ENCODE measurements around the gene PER1. TPM values are rescaled to one million over a fixed set of nuclear protein-coding genes. Genes with fewer than 3 reads are reported as not detected.

PER1 gene
- total RNA-seq, 1 donor from 2014 or later, result 64.6 TPM

- H3K27me3 Mint-ChIP-seq (ENCODE audit: unreplicated experiment), result peaks cover 13% of the 10 kb centered on the region
- no peaks in the 10 kb centered on the region for H3K36me3 Mint-ChIP-seq (ENCODE audit: unreplicated experiment)
- no peak overlapping the region for H3K27ac Mint-ChIP-seq (ENCODE audit: unreplicated experiment)
- no peak overlapping the region for H3K4me3 Mint-ChIP-seq (ENCODE audit: unreplicated experiment)
- H3K4me1 Mint-ChIP-seq (ENCODE audit: low read depth, unreplicated experiment), result peaks cover 19% of the 10 kb centered on the region
- H3K9me3 Mint-ChIP-seq (ENCODE audit: unreplicated experiment), result peaks cover 21% of the 10 kb centered on the region
- TF ChIP-seq CTCF (IDR thresholded peaks at IDR 0.05; ENCODE audit: partially characterized antibody, unreplicated experiment), result no peak
- DNase-seq, result no peak
Observed at GRCh38 chr17:8150194-8151119, 1.7 kb downstream of the PER1 start.

- DNase-seq, result no peak
- peaks cover 11% of the 10 kb centered on the region for H3K27me3 Mint-ChIP-seq (ENCODE audit: unreplicated experiment)
- H3K27ac Mint-ChIP-seq (ENCODE audit: unreplicated experiment), result no peak overlapping the region
- H3K9me3 Mint-ChIP-seq (ENCODE audit: unreplicated experiment), result peaks cover 21% of the 10 kb centered on the region
- H3K4me3 Mint-ChIP-seq (ENCODE audit: unreplicated experiment), result no peak overlapping the region
- no peak for TF ChIP-seq CTCF (IDR thresholded peaks at IDR 0.05; ENCODE audit: partially characterized antibody, unreplicated experiment)
- H3K36me3 Mint-ChIP-seq (ENCODE audit: unreplicated experiment), result no peaks in the 10 kb centered on the region
- H3K4me1 Mint-ChIP-seq (ENCODE audit: low read depth, unreplicated experiment), result peaks cover 13% of the 10 kb centered on the region
Observed at GRCh38 chr17:8149419-8150193, 2.6 kb downstream of the PER1 start.

GRCh38 chr17:8148560-8148959, 3.6 kb downstream of the PER1 start:
- H3K9me3 Mint-ChIP-seq (ENCODE audit: unreplicated experiment), result peaks cover 20% of the 10 kb centered on the region
- no peaks in the 10 kb centered on the region for H3K36me3 Mint-ChIP-seq (ENCODE audit: unreplicated experiment)
- H3K4me1 Mint-ChIP-seq (ENCODE audit: low read depth, unreplicated experiment), result peaks cover 7% of the 10 kb centered on the region
- DNase-seq, result no peak
- H3K27ac Mint-ChIP-seq (ENCODE audit: unreplicated experiment), result no peak overlapping the region
- no peak overlapping the region for H3K4me3 Mint-ChIP-seq (ENCODE audit: unreplicated experiment)
- peaks cover 7% of the 10 kb centered on the region for H3K27me3 Mint-ChIP-seq (ENCODE audit: unreplicated experiment)
- no peak for TF ChIP-seq CTCF (IDR thresholded peaks at IDR 0.05; ENCODE audit: partially characterized antibody, unreplicated experiment)

- Mint-ChIP-seq H3K9me3 (ENCODE audit: unreplicated experiment) (peaks cover 13% of the 10 kb centered on the region), H3K4me3 (ENCODE audit: unreplicated experiment) (peak overlapping the region; percentile 42), H3K27me3 (ENCODE audit: unreplicated experiment) (peaks cover 1% of the 10 kb centered on the region), H3K27ac (ENCODE audit: unreplicated experiment) (no peak overlapping the region), H3K4me1 (ENCODE audit: low read depth, unreplicated experiment) (peaks cover 1% of the 10 kb centered on the region), H3K36me3 (ENCODE audit: unreplicated experiment) (no peaks in the 10 kb centered on the region)
- TF ChIP-seq CTCF (IDR thresholded peaks at IDR 0.05; ENCODE audit: partially characterized antibody, unreplicated experiment), result no peak
- no peak for DNase-seq
Observed at GRCh38 chr17:8147805-8148404, 4.3 kb downstream of the PER1 start.
